Measurements from ENCODE around the gene HSPBP1.

The HSPBP1 gene

DNA sequence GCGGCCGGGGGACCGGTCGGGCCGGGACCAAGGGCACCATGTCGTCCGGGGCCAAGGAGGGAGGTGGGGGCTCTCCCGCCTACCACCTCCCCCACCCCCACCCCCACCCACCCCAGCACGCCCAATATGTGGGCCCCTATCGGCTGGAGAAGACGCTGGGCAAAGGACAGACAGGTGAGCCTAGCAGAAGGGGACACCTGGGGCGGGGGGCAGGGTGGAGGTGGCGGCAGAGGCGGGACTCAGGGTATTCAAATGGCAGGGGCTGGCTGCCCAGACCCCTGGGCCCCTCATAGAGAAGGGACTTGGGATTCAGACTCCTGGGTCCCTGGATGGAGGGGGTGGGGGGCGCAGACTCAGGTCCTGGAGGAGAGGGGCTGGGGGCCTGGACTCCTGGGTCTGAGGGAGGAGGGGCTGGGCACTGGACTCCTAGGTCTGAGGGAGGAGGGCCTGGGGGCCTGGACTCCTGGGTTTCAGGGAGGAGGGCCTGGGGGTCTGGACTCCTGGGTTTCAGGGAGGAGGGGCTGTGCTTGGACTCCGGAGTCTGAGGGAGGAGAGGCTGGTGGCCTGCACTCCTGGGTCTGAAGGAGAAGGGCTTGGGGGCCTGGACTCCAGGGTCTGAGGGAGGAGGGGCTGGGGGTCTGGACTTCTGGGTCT, 4.6 kb upstream of the HSPBP1 start:
- DNase-seq (ENCODE audit: low read depth) = no peak
- TF ChIP-seq, protein P1, sequence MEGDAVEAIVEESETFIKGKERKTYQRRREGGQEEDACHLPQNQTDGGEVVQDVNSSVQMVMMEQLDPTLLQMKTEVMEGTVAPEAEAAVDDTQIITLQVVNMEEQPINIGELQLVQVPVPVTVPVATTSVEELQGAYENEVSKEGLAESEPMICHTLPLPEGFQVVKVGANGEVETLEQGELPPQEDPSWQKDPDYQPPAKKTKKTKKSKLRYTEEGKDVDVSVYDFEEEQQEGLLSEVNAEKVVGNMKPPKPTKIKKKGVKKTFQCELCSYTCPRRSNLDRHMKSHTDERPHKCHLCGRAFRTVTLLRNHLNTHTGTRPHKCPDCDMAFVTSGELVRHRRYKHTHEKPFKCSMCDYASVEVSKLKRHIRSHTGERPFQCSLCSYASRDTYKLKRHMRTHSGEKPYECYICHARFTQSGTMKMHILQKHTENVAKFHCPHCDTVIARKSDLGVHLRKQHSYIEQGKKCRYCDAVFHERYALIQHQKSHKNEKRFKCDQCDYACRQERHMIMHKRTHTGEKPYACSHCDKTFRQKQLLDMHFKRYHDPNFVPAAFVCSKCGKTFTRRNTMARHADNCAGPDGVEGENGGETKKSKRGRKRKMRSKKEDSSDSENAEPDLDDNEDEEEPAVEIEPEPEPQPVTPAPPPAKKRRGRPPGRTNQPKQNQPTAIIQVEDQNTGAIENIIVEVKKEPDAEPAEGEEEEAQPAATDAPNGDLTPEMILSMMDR (IDR thresholded peaks at IDR 0.05; ENCODE audit: control insufficient read depth, extremely low read depth, insufficient read depth) = no peak
- H3K4me3 ChIP-seq (ENCODE audit: low read depth, low read length) = no peak overlapping the region

DNA sequence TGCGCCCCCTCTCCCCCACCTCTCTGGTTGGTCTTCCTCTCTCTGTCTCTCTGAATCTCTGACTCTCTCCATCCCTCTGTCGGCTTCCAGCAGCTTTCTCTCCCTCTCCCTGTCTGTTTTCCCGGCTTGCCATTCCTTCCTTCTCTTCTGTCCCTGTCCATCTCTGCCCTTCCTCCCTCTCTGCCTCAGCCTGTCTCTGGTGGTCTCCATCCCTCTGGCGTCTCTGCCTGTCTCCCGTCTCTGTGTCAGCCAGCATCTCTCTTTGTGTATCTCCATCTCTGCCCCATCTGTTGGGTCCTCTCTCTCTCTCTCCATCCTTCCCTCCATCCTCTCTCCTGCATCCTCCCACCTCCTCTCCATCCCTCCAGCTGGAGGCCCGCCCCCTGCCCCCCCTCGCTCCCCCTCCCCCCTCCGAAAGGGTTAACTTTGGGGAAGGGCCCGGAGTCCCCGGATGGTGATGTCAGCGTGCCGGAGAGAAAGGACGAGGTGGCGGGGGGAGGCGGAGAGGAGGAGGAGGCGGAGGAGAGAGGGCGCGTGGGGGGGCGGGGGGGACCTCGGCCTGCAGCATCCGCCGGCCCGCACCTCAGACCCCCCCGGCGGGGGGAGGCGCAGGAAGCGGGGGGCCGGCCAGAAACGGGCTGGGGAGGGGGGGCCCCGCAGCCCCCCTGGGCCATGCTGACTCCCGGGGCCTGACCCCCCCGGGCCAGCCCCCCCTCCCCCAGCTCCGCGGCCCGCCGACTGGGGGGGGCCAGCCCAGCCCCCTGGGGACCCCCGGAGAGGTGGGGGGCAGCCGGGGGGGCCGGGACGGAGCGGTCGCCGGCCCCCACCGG, 3.9 kb upstream of the HSPBP1 start, which contains the start of gene BRSK1:
Gene BRSK1 (plus strand): TSS at position 450 of the 830 bp plus-strand sequence. CDS start 446 bp downstream, outside the sequence.
- no peak within 1 kb of the TSS for H3K4me3 ChIP-seq (ENCODE audit: low read depth, low read length)
- TF ChIP-seq, protein P1 (IDR thresholded peaks at IDR 0.05; ENCODE audit: control insufficient read depth, extremely low read depth, insufficient read depth) = no peak
- DNase-seq (ENCODE audit: low read depth) = no peak

DNA sequence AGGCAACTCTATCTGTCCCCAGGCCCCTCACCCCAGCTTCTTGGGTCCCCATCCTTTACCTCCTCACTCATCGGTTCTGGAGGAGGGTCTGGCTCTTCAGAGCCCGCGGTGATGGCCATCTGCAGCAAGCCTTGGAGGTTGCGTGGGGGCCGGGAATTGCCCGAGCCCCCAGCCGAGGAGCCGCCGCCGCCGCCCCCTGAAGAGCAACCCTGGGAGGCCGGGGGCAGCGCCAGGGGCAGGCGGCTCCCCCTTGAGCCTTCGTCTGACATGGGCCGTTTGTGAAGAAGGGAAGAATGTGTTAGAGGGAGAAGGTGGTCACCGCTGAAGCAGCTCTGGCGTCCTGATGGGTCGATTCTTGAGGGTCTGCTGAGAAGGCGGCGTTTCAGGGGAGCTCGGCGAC, 570 bp downstream of the HSPBP1 start:
- H3K4me3 ChIP-seq (ENCODE audit: low read depth, low read length) = peak overlapping the region; percentile 96
- DNase-seq (ENCODE audit: low read depth) = no peak
- TF ChIP-seq, protein P1 (IDR thresholded peaks at IDR 0.05; ENCODE audit: control insufficient read depth, extremely low read depth, insufficient read depth) = no peak

DNA sequence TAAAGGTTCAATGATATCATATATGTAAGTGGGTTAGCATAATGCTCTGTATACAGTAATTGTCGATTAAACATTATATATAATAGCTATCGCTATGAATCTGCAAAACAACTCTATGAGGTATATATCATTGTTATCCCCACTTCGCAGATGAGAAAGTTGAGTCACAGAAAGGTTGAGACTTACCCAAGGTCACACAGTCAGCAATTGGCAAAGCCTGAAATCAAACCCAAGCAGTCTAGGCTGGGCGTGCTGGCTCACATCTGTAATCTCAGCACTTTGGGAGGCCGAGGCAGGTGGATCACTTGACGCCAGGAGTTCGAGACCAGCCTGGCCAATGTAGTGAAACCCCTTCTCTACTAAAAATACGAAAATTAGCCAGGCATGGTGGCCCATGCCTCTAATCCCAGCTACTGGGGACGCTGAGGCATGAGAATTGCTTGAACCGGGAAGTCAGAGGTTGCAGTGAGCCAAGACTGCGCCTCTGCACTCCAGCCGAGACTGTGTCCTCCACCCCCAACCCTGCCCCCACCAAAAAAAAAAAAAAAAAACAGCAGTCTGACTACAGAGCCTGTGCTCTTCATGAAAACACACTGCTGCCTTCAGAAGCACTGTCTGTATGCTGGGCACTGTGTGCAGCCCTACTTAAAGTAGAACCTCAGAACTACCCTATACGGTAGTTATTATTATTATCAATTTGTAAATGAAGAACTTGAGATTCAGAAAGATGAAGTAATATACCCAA, 1.3 kb downstream of the HSPBP1 start:
- TF ChIP-seq, protein P1 (IDR thresholded peaks at IDR 0.05; ENCODE audit: control insufficient read depth, extremely low read depth, insufficient read depth) = no peak
- DNase-seq (ENCODE audit: low read depth) = no peak
- H3K4me3 ChIP-seq (ENCODE audit: low read depth, low read length) = peak overlapping the region; percentile 96

DNA sequence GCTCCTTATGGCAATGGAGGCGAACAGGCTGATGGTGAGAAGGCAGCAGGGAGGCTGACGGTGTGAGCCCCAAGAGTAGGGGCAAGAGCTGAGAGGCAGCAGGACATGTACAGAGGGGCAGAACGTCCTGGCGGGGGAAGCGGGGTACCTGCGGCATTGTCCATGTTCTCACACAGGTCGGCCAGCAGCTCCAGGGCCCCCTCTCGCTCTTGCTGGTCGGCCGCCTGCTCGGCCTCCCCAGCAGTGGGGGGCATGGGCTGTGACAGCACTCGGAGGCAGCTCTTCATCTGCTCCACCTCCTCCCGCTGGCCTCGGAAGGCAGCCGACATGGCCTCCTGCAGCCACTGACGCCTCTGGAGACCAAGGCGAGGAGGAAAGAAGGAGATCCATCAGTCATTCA, 2.4 kb downstream of the HSPBP1 start:
- no peak for DNase-seq (ENCODE audit: low read depth)
- H3K4me3 ChIP-seq (ENCODE audit: low read depth, low read length) = no peak overlapping the region
- TF ChIP-seq, protein P1 (IDR thresholded peaks at IDR 0.05; ENCODE audit: control insufficient read depth, extremely low read depth, insufficient read depth) = no peak

DNA sequence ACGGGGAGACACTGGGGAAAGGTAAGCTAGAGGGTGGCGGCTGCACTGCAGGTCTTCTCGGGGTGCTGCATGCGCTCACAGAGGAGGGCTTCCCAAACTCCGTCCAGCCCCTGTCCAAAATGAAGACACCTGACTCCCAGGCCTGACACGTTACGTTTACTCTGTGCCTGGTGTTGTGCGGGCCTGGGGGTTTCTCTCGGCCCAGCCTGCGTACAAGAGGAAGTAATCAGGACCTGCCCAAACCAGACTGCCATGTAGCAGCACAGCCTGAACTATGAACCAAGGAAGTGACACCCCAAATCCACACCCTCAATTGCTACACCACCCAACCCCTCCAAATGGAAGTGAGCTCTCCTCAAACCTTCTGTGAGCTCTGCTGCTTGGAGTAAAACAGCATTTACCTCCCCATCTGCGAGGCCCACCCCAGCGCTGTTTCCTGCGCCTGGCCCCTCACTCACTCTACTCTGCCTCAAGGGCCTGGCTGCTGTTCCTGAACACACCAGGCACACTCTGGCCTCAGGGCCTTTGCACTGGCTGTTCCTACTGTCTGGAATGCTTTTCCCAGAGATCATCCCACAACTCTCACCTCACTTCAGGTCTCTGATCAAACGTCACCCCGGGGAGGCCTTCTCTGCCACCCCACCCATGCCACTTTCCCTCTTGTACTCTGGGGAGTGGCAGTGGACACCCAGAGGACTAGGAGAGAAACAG, 3.0 kb downstream of the HSPBP1 start:
- no peak for DNase-seq (ENCODE audit: low read depth)
- TF ChIP-seq, protein P1 (IDR thresholded peaks at IDR 0.05; ENCODE audit: control insufficient read depth, extremely low read depth, insufficient read depth) = no peak
- no peak overlapping the region for H3K4me3 ChIP-seq (ENCODE audit: low read depth, low read length)

Data from LNCaP clone FGC (cell line).